OCI-LY3 (cell line): ENCODE data around the gene BAD.

ENCODE experiments used
- H2AFZ ChIP-seq: fragments of 200-600, 300-600 bp; shearing (Covaris generic); 2 replicates; pipeline ENCODE4 v1.6.0; 2014; ENCODE audit warnings: antibody characterized with exemption, low read depth, low read length
- H3K27ac ChIP-seq: fragments of 200-600, 300-600 bp; sonication (generic); 2 replicates; pipeline ENCODE4 v1.5.1; 2014; ENCODE audit warnings: mild to moderate bottlenecking, low read length, moderate library complexity, mixed read lengths
- H3K27me3 ChIP-seq: fragments of 200-600, 300-600 bp; sonication (generic); 2 replicates; pipeline ENCODE4 v1.6.1; 2014; ENCODE audit warnings: low read depth, low read length, mixed read lengths
- H3K36me3 ChIP-seq: fragments of 200-600, 300-600 bp; sonication (generic); replicated peaks from 2 replicates; pipeline ENCODE3; 2014; ENCODE audit warnings: low read depth, low read length, mixed read lengths
- H3K4me1 ChIP-seq: fragments of 300-600, 200-600 bp; sonication (generic); 2 replicates; pipeline ENCODE4 v1.6.1; 2014; ENCODE audit warnings: low read length, mixed read lengths
- H3K4me2 ChIP-seq: fragments of 200-600, 300-600 bp; sonication (generic); 2 replicates; pipeline ENCODE4 v1.6.1; 2014; ENCODE audit warnings: low read length, mixed read lengths
- H3K4me3 ChIP-seq: fragments of 300-600, 200-600 bp; sonication (generic); 2 replicates; pipeline ENCODE4 v1.5.1; 2014; ENCODE audit warnings: antibody characterized with exemption, mild to moderate bottlenecking, low read length, moderate library complexity
- H3K79me2 ChIP-seq: fragments of 300-600, 200-600 bp; shearing (Covaris generic); 2 replicates; pipeline ENCODE4 v1.6.1; 2014; ENCODE audit warnings: mild to moderate bottlenecking, low read length, mixed read lengths
- H3K9ac ChIP-seq: fragments of 300-600, 200-600 bp; shearing (Covaris generic); 2 replicates; pipeline ENCODE4 v1.6.0; 2014; ENCODE audit warnings: mild to moderate bottlenecking, low read length, moderate library complexity
- H3K9me3 ChIP-seq: fragments of 200-600, 300-600 bp; shearing (Covaris generic); 2 replicates; pipeline ENCODE4 v1.6.1; 2014; ENCODE audit warnings: low read length, mixed read lengths; ENCODE audit not compliant: insufficient read depth
- H4K20me1 ChIP-seq: fragments of 200-600, 300-600 bp; sonication (generic); 2 replicates; pipeline ENCODE4 v1.6.1; 2016; ENCODE audit warnings: low read length, mixed read lengths; ENCODE audit not compliant: insufficient read depth
- CTCF ChIP-seq: fragments of 200-600, 300-600 bp; sonication (generic); IDR thresholded peaks from 2 replicates; pipeline ENCODE4 v1.5.1; 2014; ENCODE audit warnings: antibody characterized with exemption, low read length, low read depth
- EZH2phosphoT487 ChIP-seq: fragments of 200-600 bp; shearing (Covaris generic); IDR thresholded peaks from 2 replicates; pipeline ENCODE4 v1.6.1; 2018; ENCODE audit warnings: antibody characterized with exemption, mixed run types, low read depth

BAD gene

GRCh38 chr11:64269540-64270220 is 14.8 kb downstream of the BAD start:
- TF ChIP-seq CTCF (0 out of 2 replicates have a peak, but pooled peaks have one; percentile 8), EZH2phosphoT487 (no peak)
- peak overlapping the region; percentile 97 for H3K4me2 ChIP-seq
- H2AFZ ChIP-seq, result peak overlapping the region; percentile 64
- no peaks in the 10 kb centered on the region for H4K20me1 ChIP-seq
- no peaks in the 10 kb centered on the region for H3K27me3 ChIP-seq
- H3K4me1 ChIP-seq, result peaks cover 20% of the 10 kb centered on the region
- no peaks in the 10 kb centered on the region for H3K9me3 ChIP-seq
- peaks cover 17% of the 10 kb centered on the region for H3K79me2 ChIP-seq
- H3K36me3 ChIP-seq, result peaks cover 9% of the 10 kb centered on the region
- peak overlapping the region; percentile 85 for H3K27ac ChIP-seq
- peak overlapping the region; percentile 88 for H3K4me3 ChIP-seq
- H3K9ac ChIP-seq, result peak overlapping the region; percentile 89

- peak overlapping the region; percentile 89 for H3K9ac ChIP-seq
- H2AFZ ChIP-seq, result peak overlapping the region; percentile 64; the same call in 1 of the 2 replicates
- no peaks in the 10 kb centered on the region for H3K9me3 ChIP-seq
- TF ChIP-seq CTCF, result 0 out of 2 replicates have a peak, but pooled peaks have one; percentile 27
- TF ChIP-seq EZH2phosphoT487, result no peak
- H3K4me2 ChIP-seq, result peak overlapping the region; percentile 97
- H3K4me1 ChIP-seq, result peaks cover 20% of the 10 kb centered on the region
- peaks cover 17% of the 10 kb centered on the region for H3K79me2 ChIP-seq
- peak overlapping the region; percentile 85 for H3K27ac ChIP-seq
- no peaks in the 10 kb centered on the region for H4K20me1 ChIP-seq
- peaks cover 9% of the 10 kb centered on the region for H3K36me3 ChIP-seq
- peak overlapping the region; percentile 88 for H3K4me3 ChIP-seq
- no peaks in the 10 kb centered on the region for H3K27me3 ChIP-seq
Measured at GRCh38 chr11:64268893-64269539, 15.4 kb downstream of the BAD start.

DNA sequence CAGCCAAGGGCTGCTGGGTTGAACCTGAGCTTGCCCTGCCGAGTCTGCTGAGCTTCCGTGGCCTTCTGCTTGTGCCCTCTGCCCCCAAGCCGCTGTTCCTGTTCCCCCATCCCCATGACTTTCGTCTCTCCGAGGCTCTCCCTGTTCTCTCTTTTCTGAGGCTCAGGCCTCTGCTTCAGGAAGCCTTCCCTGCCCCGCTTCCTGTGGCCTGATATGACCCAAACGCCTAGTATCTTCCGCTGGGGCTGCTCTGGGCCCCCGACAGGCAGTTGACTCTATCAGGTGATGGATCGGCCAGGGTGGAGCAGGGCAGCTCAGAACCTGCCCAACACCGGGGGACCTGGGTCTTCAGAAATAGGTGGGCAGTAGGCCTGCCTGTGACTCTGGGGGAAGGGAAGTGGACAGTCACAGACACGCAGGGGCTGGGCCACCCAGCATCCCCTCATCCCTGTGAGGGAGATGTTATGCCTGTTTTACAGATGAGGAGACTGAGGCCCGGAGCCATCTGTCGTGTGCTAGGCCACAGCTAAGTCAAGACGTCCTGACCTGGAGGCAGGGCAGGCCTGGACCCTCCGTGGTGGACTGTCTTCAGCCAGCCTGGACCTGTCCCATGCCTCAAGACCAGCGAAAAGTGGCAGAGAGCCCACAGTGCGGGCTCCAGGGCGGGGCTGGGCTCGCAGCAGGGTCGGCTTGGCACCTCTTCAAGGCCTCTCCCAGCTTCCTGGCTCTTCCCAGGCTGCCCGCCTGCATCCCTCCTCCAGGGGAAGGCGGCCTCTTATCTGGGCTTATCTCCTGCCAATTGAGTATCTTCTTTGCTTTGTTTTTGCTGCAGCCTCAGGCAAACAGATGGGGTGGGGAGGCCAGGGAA is 16.2 kb downstream of the BAD start:
- Histone ChIP-seq H4K20me1 (no peaks in the 10 kb centered on the region), H3K9ac (peak overlapping the region; percentile 89), H3K36me3 (peaks cover 14% of the 10 kb centered on the region), H3K4me2 (peak overlapping the region; percentile 97), H3K4me3 (peak overlapping the region; percentile 88), H2AFZ (no peak overlapping the region), H3K79me2 (peaks cover 17% of the 10 kb centered on the region), H3K27me3 (no peaks in the 10 kb centered on the region), H3K9me3 (no peaks in the 10 kb centered on the region), H3K4me1 (peaks cover 20% of the 10 kb centered on the region), H3K27ac (peak overlapping the region; percentile 85)
- TF ChIP-seq CTCF (no peak), EZH2phosphoT487 (no peak)
